OCI-LY1 (cell line): ENCODE data around the gene KCNJ9.

Source experiments
- H2AFZ ChIP-seq: fragments of 200-600 bp; sonication (generic), shearing (Covaris generic); 2 replicates; pipeline ENCODE4 v1.6.0; 2014; ENCODE audit warnings: antibody characterized with exemption, mild to moderate bottlenecking, low read length
- H3F3A ChIP-seq: fragments of 200-600 bp; sonication (generic), shearing (Covaris generic); 2 replicates; pipeline ENCODE4 v1.6.0; 2014; ENCODE audit warnings: mild to moderate bottlenecking, antibody characterized with exemption, low read length, moderate library complexity; ENCODE audit not compliant: insufficient read depth
- H3K27ac ChIP-seq: fragments of 200-600 bp; sonication (generic); 2 replicates; pipeline ENCODE4 v1.5.1; 2014; ENCODE audit warnings: low read length, mixed run types, mild to moderate bottlenecking, low read depth; ENCODE audit not compliant: poor library complexity, severe bottlenecking
- H3K27me3 ChIP-seq: fragments of 200-600 bp; sonication (generic); 2 replicates; pipeline ENCODE4 v1.6.0; 2014; ENCODE audit warnings: antibody characterized with exemption, mild to moderate bottlenecking, low read length, moderate library complexity; ENCODE audit not compliant: insufficient read depth
- H3K36me3 ChIP-seq: fragments of 200-600 bp; sonication (generic); 2 replicates; pipeline ENCODE4 v1.6.1; 2014; ENCODE audit warnings: mild to moderate bottlenecking, antibody characterized with exemption, low read length, moderate library complexity, mixed read lengths; ENCODE audit not compliant: insufficient read depth
- H3K4me1 ChIP-seq: fragments of 200-600 bp; sonication (generic); 2 replicates; pipeline ENCODE4 v1.5.1; 2014; ENCODE audit warnings: mild to moderate bottlenecking, low read length, moderate library complexity; ENCODE audit not compliant: insufficient read depth, severe bottlenecking
- H3K4me2 ChIP-seq: fragments of 200-600 bp; sonication (generic), shearing (Covaris generic); 2 replicates; pipeline ENCODE4 v1.6.1; 2014; ENCODE audit warnings: low read length
- H3K4me3 ChIP-seq: fragments of 200-600 bp; sonication (generic); 2 replicates; pipeline ENCODE4 v1.5.1; 2014; ENCODE audit warnings: low read length, low read depth, mild to moderate bottlenecking, mixed read lengths; ENCODE audit not compliant: poor library complexity, severe bottlenecking
- H3K79me2 ChIP-seq: fragments of 200-600 bp; shearing (Covaris generic); 2 replicates; pipeline ENCODE4 v1.6.1; 2016; ENCODE audit warnings: mixed run types, low read length, mixed read lengths; ENCODE audit not compliant: insufficient read depth
- H3K9ac ChIP-seq: fragments of 200-600 bp; sonication (generic), shearing (Covaris generic); 2 replicates; pipeline ENCODE4 v1.6.1; 2014; ENCODE audit warnings: mild to moderate bottlenecking, low read length, mixed read lengths
- H3K9me2 ChIP-seq: fragments of 200-600 bp; sonication (generic), shearing (Covaris generic); 2 replicates; pipeline ENCODE4 v1.6.1; 2014; ENCODE audit warnings: low read depth, mild to moderate bottlenecking, low read length, mixed read lengths
- H3K9me3 ChIP-seq: fragments of 200-600 bp; shearing (Covaris generic); 2 replicates; pipeline ENCODE4 v1.6.1; 2014; ENCODE audit warnings: low read length, mixed read lengths
- H4K20me1 ChIP-seq: fragments of 200-600 bp; sonication (generic), shearing (Covaris generic); 2 replicates; pipeline ENCODE4 v1.6.0; 2016; ENCODE audit warnings: mild to moderate bottlenecking, low read length; ENCODE audit not compliant: insufficient read depth
- EZH2 ChIP-seq: fragments of 200-600 bp; sonication (generic), shearing (Covaris generic); IDR thresholded peaks from 2 replicates; pipeline ENCODE4 v1.8.0; 2017; ENCODE audit warnings: borderline replicate concordance, mixed run types, mild to moderate bottlenecking, antibody characterized with exemption, low read length, moderate library complexity, mixed read lengths
- TF ChIP-seq, protein P1 (sequence below): fragments of 200-600 bp; sonication (generic), shearing (Covaris generic); IDR thresholded peaks from 2 replicates; pipeline ENCODE4 v1.5.1; 2017; ENCODE audit warnings: mild to moderate bottlenecking, antibody characterized with exemption, low read length, moderate library complexity, mixed read lengths

Gene KCNJ9

DNA sequence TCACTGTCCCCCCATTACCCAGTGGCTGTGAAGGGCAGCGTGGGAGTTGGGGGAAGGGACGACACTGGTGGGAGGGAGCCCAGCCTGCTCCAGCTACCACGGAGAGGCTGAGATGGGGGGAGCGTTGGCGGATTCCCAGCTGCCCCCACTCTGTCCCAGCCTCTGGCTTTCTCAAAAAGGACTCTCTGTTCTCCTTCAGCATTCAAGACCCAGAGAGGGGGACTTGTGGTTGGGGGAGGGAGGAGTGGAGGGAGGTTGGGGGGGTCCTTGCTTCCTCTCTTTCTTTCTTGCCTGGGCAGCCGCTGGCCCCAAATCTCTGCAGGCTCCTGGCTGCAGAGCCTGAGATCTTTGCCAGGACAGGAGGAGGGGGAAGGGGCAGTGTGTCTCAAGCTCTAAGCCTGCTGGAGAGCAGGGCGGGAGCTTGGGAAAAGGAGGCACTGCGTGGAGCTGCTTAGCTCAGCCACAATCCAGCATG is 36.4 kb downstream of the KCNJ9 start:
- Histone ChIP-seq H3K9ac (no peak overlapping the region), H4K20me1 (no peaks in the 10 kb centered on the region), H3K4me3 (no peak overlapping the region), H3F3A (no peaks in the 10 kb centered on the region), H3K27me3 (peaks cover 11% of the 10 kb centered on the region; the same call in 1 of the 2 replicates), H3K4me2 (no peak overlapping the region), H3K79me2 (no peaks in the 10 kb centered on the region), H3K4me1 (no peaks in the 10 kb centered on the region), H3K9me2 (no peaks in the 10 kb centered on the region), H2AFZ (no peak overlapping the region), H3K9me3 (no peaks in the 10 kb centered on the region), H3K36me3 (no peaks in the 10 kb centered on the region), H3K27ac (no peak overlapping the region)
- no peak for TF ChIP-seq EZH2
- TF ChIP-seq, protein P1, sequence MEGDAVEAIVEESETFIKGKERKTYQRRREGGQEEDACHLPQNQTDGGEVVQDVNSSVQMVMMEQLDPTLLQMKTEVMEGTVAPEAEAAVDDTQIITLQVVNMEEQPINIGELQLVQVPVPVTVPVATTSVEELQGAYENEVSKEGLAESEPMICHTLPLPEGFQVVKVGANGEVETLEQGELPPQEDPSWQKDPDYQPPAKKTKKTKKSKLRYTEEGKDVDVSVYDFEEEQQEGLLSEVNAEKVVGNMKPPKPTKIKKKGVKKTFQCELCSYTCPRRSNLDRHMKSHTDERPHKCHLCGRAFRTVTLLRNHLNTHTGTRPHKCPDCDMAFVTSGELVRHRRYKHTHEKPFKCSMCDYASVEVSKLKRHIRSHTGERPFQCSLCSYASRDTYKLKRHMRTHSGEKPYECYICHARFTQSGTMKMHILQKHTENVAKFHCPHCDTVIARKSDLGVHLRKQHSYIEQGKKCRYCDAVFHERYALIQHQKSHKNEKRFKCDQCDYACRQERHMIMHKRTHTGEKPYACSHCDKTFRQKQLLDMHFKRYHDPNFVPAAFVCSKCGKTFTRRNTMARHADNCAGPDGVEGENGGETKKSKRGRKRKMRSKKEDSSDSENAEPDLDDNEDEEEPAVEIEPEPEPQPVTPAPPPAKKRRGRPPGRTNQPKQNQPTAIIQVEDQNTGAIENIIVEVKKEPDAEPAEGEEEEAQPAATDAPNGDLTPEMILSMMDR: no peak

DNA sequence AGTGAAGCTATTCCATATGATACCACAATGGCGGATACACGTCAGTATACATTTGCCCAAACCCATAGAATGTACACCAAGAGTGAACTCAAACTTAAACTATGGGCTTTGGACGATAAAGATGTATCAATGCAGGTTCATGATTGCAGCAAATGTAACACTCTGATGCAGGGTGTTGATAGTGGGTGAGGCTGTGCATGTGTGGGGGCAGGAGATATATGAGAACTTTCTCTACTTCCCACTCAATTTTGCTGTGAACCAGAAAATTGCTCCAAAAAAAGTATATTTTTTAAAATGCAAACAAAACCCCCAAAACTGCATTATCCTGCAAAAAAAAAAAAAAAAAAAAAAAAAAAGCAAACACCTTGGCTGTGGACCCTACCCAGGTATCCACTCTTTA is 37.6 kb downstream of the KCNJ9 start:
- no peak overlapping the region for H3K4me2 ChIP-seq
- H3F3A ChIP-seq: no peaks in the 10 kb centered on the region
- H3K4me1 ChIP-seq: no peaks in the 10 kb centered on the region
- H3K36me3 ChIP-seq: no peaks in the 10 kb centered on the region
- no peak overlapping the region for H3K27ac ChIP-seq
- peaks cover 11% of the 10 kb centered on the region; the same call in 1 of the 2 replicates for H3K27me3 ChIP-seq
- H2AFZ ChIP-seq: no peak overlapping the region
- no peaks in the 10 kb centered on the region for H3K9me2 ChIP-seq
- no peak overlapping the region for H3K4me3 ChIP-seq
- H3K9me3 ChIP-seq: no peaks in the 10 kb centered on the region
- no peak overlapping the region for H3K9ac ChIP-seq
- H3K79me2 ChIP-seq: no peaks in the 10 kb centered on the region
- no peak for TF ChIP-seq EZH2
- TF ChIP-seq, protein P1: no peak
- H4K20me1 ChIP-seq: no peaks in the 10 kb centered on the region

DNA sequence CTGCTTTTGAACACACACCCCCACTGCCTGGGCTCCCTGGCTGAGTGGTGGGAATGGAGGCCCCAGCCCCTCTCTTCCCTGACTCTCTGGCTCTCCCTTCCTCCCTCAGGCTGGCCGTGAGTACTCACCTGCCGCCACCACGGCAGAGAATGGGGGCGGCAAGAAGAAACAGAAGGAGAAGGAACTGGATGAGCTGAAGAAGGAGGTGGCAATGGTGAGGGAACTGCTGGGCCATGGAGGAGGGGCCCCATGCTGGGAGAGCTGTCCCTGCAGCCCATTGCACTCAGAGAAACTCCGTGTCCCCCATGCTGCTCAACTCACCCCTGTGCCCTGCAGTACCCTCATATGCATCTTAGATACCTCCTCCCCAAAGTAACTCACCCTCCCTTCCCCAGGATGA is 39.5 kb downstream of the KCNJ9 start:
- no peaks in the 10 kb centered on the region for H3K79me2 ChIP-seq
- no peaks in the 10 kb centered on the region for H4K20me1 ChIP-seq
- no peaks in the 10 kb centered on the region for H3F3A ChIP-seq
- H2AFZ ChIP-seq: no peak overlapping the region
- no peak overlapping the region for H3K27ac ChIP-seq
- no peak for TF ChIP-seq EZH2
- TF ChIP-seq, protein P1: no peak
- H3K9ac ChIP-seq: no peak overlapping the region
- H3K4me3 ChIP-seq: no peak overlapping the region
- H3K27me3 ChIP-seq: no peaks in the 10 kb centered on the region
- H3K9me3 ChIP-seq: no peaks in the 10 kb centered on the region
- no peaks in the 10 kb centered on the region for H3K36me3 ChIP-seq
- H3K4me2 ChIP-seq: no peak overlapping the region
- H3K4me1 ChIP-seq: no peaks in the 10 kb centered on the region
- H3K9me2 ChIP-seq: no peaks in the 10 kb centered on the region
